Tibial nerve (tissue), 4 donors: ENCODE data around the gene FAM50A.

Experiments
- EP300 ChIP-seq, 2 donors: sonication (generic); formaldehyde crosslinking; IDR thresholded peaks; one replicate each; pipeline ENCODE4 v1.6.1; 2017; ENCODE audit warnings: antibody characterized with exemption in 2 of 2, mild to moderate bottlenecking in 1 of 2
- POLR2A ChIP-seq, 2 donors: fragments of 450-650 bp; IDR thresholded peaks; one replicate each; pipeline ENCODE4 v1.6.1; 2017; ENCODE audit warnings: antibody characterized with exemption in 2 of 2, mild to moderate bottlenecking in 2 of 2, moderate library complexity in 2 of 2
- TF ChIP-seq, protein P1 (sequence below), 5 experiments: fragments of 200-600 bp in 3 of 5; fragments of 450-650 bp in 2 of 5; sonication (generic) in 3 of 5; IDR thresholded peaks; one replicate each; pipeline ENCODE4 v1.5.1; 2016 to 2019; ENCODE audit warnings: antibody characterized with exemption in 5 of 5, mild to moderate bottlenecking in 3 of 5, moderate library complexity in 2 of 5

DNA sequence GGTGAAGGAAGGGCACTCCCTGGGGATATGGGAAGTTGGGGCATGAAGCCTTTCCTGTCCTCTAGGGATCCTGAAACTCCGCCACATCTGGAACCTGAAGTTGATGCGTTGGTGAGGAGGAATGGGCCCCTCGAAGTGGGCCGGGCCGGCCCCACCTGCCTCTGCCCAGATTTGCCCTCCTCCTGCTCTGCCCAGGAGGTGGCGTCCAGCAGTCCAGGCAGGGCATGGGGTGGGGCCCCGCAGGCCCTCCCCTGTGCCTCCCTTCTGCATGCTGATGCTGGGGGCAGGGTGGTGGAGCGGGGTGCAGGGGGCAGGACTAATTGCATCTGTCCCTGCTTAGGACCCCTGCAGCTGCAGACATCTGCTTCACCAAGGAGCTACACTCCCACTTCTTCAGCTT is 30.8 kb upstream of the FAM50A start:
- TF ChIP-seq, protein P1, sequence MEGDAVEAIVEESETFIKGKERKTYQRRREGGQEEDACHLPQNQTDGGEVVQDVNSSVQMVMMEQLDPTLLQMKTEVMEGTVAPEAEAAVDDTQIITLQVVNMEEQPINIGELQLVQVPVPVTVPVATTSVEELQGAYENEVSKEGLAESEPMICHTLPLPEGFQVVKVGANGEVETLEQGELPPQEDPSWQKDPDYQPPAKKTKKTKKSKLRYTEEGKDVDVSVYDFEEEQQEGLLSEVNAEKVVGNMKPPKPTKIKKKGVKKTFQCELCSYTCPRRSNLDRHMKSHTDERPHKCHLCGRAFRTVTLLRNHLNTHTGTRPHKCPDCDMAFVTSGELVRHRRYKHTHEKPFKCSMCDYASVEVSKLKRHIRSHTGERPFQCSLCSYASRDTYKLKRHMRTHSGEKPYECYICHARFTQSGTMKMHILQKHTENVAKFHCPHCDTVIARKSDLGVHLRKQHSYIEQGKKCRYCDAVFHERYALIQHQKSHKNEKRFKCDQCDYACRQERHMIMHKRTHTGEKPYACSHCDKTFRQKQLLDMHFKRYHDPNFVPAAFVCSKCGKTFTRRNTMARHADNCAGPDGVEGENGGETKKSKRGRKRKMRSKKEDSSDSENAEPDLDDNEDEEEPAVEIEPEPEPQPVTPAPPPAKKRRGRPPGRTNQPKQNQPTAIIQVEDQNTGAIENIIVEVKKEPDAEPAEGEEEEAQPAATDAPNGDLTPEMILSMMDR (IDR thresholded peaks at IDR 0.05), result no peak
- TF ChIP-seq POLR2A (IDR thresholded peaks at IDR 0.05), result no peak
- TF ChIP-seq EP300 (IDR thresholded peaks at IDR 0.05), result no peak
